CD14-positive monocyte (primary cell): ENCODE measurements around the gene RAB28. TPM values are rescaled to one million over a fixed set of nuclear protein-coding genes. Genes with fewer than 3 reads are reported as not detected.

Source experiments
- DNase-seq, 3 donors: peaks; one replicate each; pipeline ENCODE4 v3.0.0-alpha.2; 2011 to 2022
- H2AFZ ChIP-seq: 2 replicates; pipeline ENCODE4 v1.6.0; 2012; ENCODE audit warnings: mild to moderate bottlenecking, low read depth, low read length, inconsistent platforms; ENCODE audit not compliant: insufficient read depth, poor library complexity, severe bottlenecking
- H3K27ac ChIP-seq, 2 donors: 1 replicate in 1 of 2; 2 replicates in 1 of 2; pipeline ENCODE4 v1.5.1; 2012 to 2013; ENCODE audit warnings: low read length in 2 of 2, control low read depth in 1 of 2, inconsistent platforms in 1 of 2, low read depth in 1 of 2, mild to moderate bottlenecking in 1 of 2
- H3K27me3 ChIP-seq, 2 donors: one replicate each; pipeline versions ENCODE4 v1.6.0 to v1.6.1; 2011 to 2013; ENCODE audit warnings: low read length in 2 of 2; ENCODE audit not compliant: control insufficient read depth in 2 of 2, insufficient read depth in 2 of 2
- H3K36me3 ChIP-seq, 2 donors: replicated peaks in 1 of 2; 1 replicate in 1 of 2; 2 replicates in 1 of 2; pipeline versions ENCODE4 v1.5.1 to v1.6.1; 2012 to 2013; ENCODE audit warnings: low read length in 2 of 2, control low read depth in 1 of 2, inconsistent platforms in 1 of 2, mild to moderate bottlenecking in 1 of 2; ENCODE audit not compliant: insufficient read depth in 2 of 2, control insufficient read depth in 1 of 2
- H3K4me1 ChIP-seq, 2 donors: 1 replicate in 1 of 2; 2 replicates in 1 of 2; pipeline versions ENCODE4 v1.5.1 to v1.6.1; 2012 to 2013; ENCODE audit warnings: low read length in 2 of 2, control low read depth in 1 of 2, inconsistent platforms in 1 of 2, mild to moderate bottlenecking in 1 of 2, moderate library complexity in 1 of 2; ENCODE audit not compliant: insufficient read depth in 2 of 2, control insufficient read depth in 1 of 2
- H3K4me2 ChIP-seq: replicated peaks from 2 replicates; pipeline ENCODE3; 2012; ENCODE audit warnings: low read length, moderate library complexity, mild to moderate bottlenecking; ENCODE audit not compliant: poor library complexity, severe bottlenecking; ENCODE audit errors: extremely low read depth
- H3K4me3 ChIP-seq, 3 experiments: fragments of 200-600 bp in 1 of 3; sonication (generic) in 1 of 3; replicated peaks in 1 of 3; 1 replicate in 2 of 3; 2 replicates in 1 of 3; pipeline ENCODE4 v1.5.1; 2011 to 2013; ENCODE audit warnings: low read length in 3 of 3, mild to moderate bottlenecking in 3 of 3, control low read depth in 2 of 3, low read depth in 2 of 3, inconsistent platforms in 1 of 3, moderate library complexity in 1 of 3
- H3K79me2 ChIP-seq: 2 replicates; pipeline ENCODE4 v1.6.0; 2012; ENCODE audit warnings: mild to moderate bottlenecking, control low read depth, inconsistent platforms, low read length, moderate library complexity; ENCODE audit not compliant: insufficient read depth
- H3K9ac ChIP-seq: 2 replicates; pipeline ENCODE4 v1.6.0; 2017; ENCODE audit warnings: low read length, mild to moderate bottlenecking; ENCODE audit not compliant: insufficient read depth, poor library complexity, severe bottlenecking
- H3K9me3 ChIP-seq, 2 donors: replicated peaks in 1 of 2; 1 replicate in 1 of 2; 2 replicates in 1 of 2; pipeline versions ENCODE4 v1.5.1 to v1.6.1; 2012 to 2013; ENCODE audit warnings: low read length in 2 of 2, control low read depth in 1 of 2; ENCODE audit not compliant: control insufficient read depth in 1 of 2, insufficient read depth in 1 of 2
- H4K20me1 ChIP-seq: 2 replicates; pipeline ENCODE4 v1.6.0; 2012; ENCODE audit warnings: mild to moderate bottlenecking, low read length, control low read depth, moderate library complexity; ENCODE audit not compliant: insufficient read depth
- H3K27ac Mint-ChIP-seq, 7 donors: one replicate each; pipeline ENCODE4 v1.8.0; 2020; ENCODE audit warnings: mild to moderate bottlenecking in 7 of 7, mixed read lengths in 7 of 7, moderate library complexity in 6 of 7, inconsistent platforms in 2 of 7
- H3K27me3 Mint-ChIP-seq, 3 donors: one replicate each; pipeline ENCODE4 v1.8.0; 2021 to 2022; ENCODE audit warnings: low read depth in 3 of 3, mild to moderate bottlenecking in 3 of 3, mixed read lengths in 3 of 3, moderate library complexity in 3 of 3, inconsistent platforms in 1 of 3
- H3K36me3 Mint-ChIP-seq, 2 donors: one replicate each; pipeline ENCODE4 v1.8.0; 2020; ENCODE audit warnings: mixed read lengths in 2 of 2, inconsistent platforms in 1 of 2, mild to moderate bottlenecking in 1 of 2
- H3K4me1 Mint-ChIP-seq: one replicate; pipeline ENCODE4 v1.8.0; 2020; ENCODE audit warnings: mild to moderate bottlenecking, mixed read lengths
- H3K4me3 Mint-ChIP-seq, 2 donors: one replicate each; pipeline ENCODE4 v1.8.0; 2020; ENCODE audit warnings: mild to moderate bottlenecking in 2 of 2, mixed read lengths in 2 of 2, moderate library complexity in 1 of 2
- H3K9me3 Mint-ChIP-seq, 7 donors: one replicate each; pipeline ENCODE4 v1.8.0; 2020 to 2022; ENCODE audit warnings: mixed read lengths in 7 of 7, mild to moderate bottlenecking in 6 of 7, moderate library complexity in 6 of 7, inconsistent platforms in 2 of 7
- WGBS: methylation state at CpG from one replicate; pipeline ENCODE4 v1.1.5; 2013; ENCODE audit warnings: missing lambda C conversion rate; ENCODE audit not compliant: insufficient coverage; 5-methylcytosine and 5-hydroxymethylcytosine counted together
- intact Hi-C, 2 donors: fragments of 100-400 bp; cut with micrococcal nuclease; formaldehyde crosslinking; loops; one replicate each; pipeline versions ENCODE4 v1.15.0 to v1.15.1; 2023
- polyA plus RNA-seq, 3 donors: library from polyadenylated mRNA; depleted of rRNA in 1 of 3; unstranded in 2 of 3; stranded (reverse) in 1 of 3; fragments of 300-500 nt in 2 of 3; fragments of >200 nt in 1 of 3; fragmentation: Illumina TruSeq in 2 of 3; gene quantifications; 1 replicate in 2 of 3; 2 replicates in 1 of 3; pipeline ENCODE4 v1.2.3, GENCODE V29; 2012 to 2021
- TF ChIP-seq, protein P1 (sequence below): fragments of 200-600 bp; IDR thresholded peaks from one replicate; pipeline ENCODE4 v1.8.0; 2022; ENCODE audit warnings: antibody characterized with exemption, mild to moderate bottlenecking

The RAB28 gene
- polyA plus RNA-seq, 3 donors, result 7.6 to 18.0 (median 17.8) TPM

- no peak overlapping the region for H3K4me3 Mint-ChIP-seq
- peaks cover 8 to 11% of the 10 kb centered on the region in 2 donors for H3K4me1 ChIP-seq
- H3K27me3 ChIP-seq, result peaks cover 22 to 27% of the 10 kb centered on the region in 2 donors
- peaks cover 0 to 5% of the 10 kb centered on the region in 2 donors for H3K9me3 ChIP-seq
- H3K9ac ChIP-seq, result no peak overlapping the region
- no peak overlapping the region for H3K4me2 ChIP-seq
- peaks cover 11 to 41% (median 33%) of the 10 kb centered on the region in 3 donors for H3K27me3 Mint-ChIP-seq
- no peaks in the 10 kb centered on the region for H3K36me3 ChIP-seq
- TF ChIP-seq, protein P1, sequence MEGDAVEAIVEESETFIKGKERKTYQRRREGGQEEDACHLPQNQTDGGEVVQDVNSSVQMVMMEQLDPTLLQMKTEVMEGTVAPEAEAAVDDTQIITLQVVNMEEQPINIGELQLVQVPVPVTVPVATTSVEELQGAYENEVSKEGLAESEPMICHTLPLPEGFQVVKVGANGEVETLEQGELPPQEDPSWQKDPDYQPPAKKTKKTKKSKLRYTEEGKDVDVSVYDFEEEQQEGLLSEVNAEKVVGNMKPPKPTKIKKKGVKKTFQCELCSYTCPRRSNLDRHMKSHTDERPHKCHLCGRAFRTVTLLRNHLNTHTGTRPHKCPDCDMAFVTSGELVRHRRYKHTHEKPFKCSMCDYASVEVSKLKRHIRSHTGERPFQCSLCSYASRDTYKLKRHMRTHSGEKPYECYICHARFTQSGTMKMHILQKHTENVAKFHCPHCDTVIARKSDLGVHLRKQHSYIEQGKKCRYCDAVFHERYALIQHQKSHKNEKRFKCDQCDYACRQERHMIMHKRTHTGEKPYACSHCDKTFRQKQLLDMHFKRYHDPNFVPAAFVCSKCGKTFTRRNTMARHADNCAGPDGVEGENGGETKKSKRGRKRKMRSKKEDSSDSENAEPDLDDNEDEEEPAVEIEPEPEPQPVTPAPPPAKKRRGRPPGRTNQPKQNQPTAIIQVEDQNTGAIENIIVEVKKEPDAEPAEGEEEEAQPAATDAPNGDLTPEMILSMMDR, result no peak
- no peak for DNase-seq
- H3K36me3 Mint-ChIP-seq, result no peaks in the 10 kb centered on the region
- intact Hi-C loops, result no loop called here
- H2AFZ ChIP-seq, result no peak overlapping the region
- peaks cover 9% of the 10 kb centered on the region for H3K4me1 Mint-ChIP-seq
- no peak overlapping the region for H3K27ac ChIP-seq
- no peaks in the 10 kb centered on the region for H3K79me2 ChIP-seq
- no peaks in the 10 kb centered on the region for H4K20me1 ChIP-seq
- no peak overlapping the region for H3K4me3 ChIP-seq
- H3K9me3 Mint-ChIP-seq, result peaks cover 0 to 3% (median 0%) of the 10 kb centered on the region in 7 donors
- H3K27ac Mint-ChIP-seq, result no peak overlapping the region
These were observed 9.7 kb upstream of the RAB28 start for GRCh38 chr4:13493793-13494192.

DNA sequence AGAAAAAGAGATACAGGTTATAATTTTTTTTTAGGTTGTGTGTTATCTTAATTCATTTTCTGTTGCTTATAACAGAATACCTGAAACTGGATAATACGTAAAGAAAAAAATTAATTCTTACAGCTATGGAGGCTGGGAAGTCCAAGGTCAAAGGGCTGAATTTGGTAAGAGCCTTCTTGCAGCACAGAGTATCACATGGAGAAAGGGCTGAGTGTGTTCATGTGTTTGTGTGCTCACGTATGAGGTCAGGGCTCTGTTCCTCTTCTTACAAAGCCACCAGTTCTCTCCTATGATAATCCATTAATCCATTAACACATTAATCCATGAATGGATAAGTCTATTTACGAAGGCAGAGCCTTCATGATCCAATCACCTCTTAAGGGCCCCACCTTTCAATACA is 8.6 kb upstream of the RAB28 start:
- Mint-ChIP-seq H3K4me1 (no peaks in the 10 kb centered on the region), H3K27ac (no peak overlapping the region), H3K27me3 (peaks cover 14 to 43% (median 36%) of the 10 kb centered on the region in 3 donors), H3K36me3 (no peaks in the 10 kb centered on the region), H3K4me3 (no peak overlapping the region), H3K9me3 (peaks cover 0 to 3% (median 3%) of the 10 kb centered on the region in 7 donors)
- peaks cover 0 to 5% of the 10 kb centered on the region in 2 donors for H3K9me3 ChIP-seq
- peak in 1 of 3 donors; percentile 11 for DNase-seq
- WGBS, result no CpG with 5 or more reads among the region's 3 CpGs
- no peak overlapping the region for H2AFZ ChIP-seq
- H3K9ac ChIP-seq, result no peak overlapping the region
- H3K27ac ChIP-seq, result no peak overlapping the region
- no peaks in the 10 kb centered on the region for H3K36me3 ChIP-seq
- no peak overlapping the region for H3K4me2 ChIP-seq
- H4K20me1 ChIP-seq, result no peaks in the 10 kb centered on the region
- H3K27me3 ChIP-seq, result peaks cover 27 to 37% of the 10 kb centered on the region in 2 donors
- peaks cover under 1% of the 10 kb centered on the region in 2 donors for H3K4me1 ChIP-seq
- H3K4me3 ChIP-seq, result no peak overlapping the region
- intact Hi-C loops, result no loop called here
- no peaks in the 10 kb centered on the region for H3K79me2 ChIP-seq
- TF ChIP-seq, protein P1, result no peak
